GM23248 (cell line): Measurements from ENCODE around the gene KLHL8. TPM values are rescaled to one million over a fixed set of nuclear protein-coding genes. Genes with fewer than 3 reads are reported as not detected.

Source experiments
- DNase-seq: peaks from one replicate; pipeline ENCODE4 v3.0.0-alpha.2; 2015
- H2AFZ ChIP-seq: fragments of 200-600 bp; sonication (generic); 2 replicates; pipeline ENCODE4 v1.6.1; 2016; ENCODE audit warnings: antibody characterized with exemption
- H3F3A ChIP-seq: fragments of 200-600 bp; sonication (generic); 2 replicates; pipeline ENCODE4 v1.6.1; 2016; ENCODE audit warnings: mild to moderate bottlenecking, antibody characterized with exemption, mixed run types; ENCODE audit not compliant: insufficient read depth
- H3K27ac ChIP-seq: fragments of 200-600 bp; sonication (generic); 2 replicates; pipeline ENCODE4 v1.5.1; 2016; ENCODE audit warnings: mild to moderate bottlenecking
- H3K27me3 ChIP-seq: fragments of 200-600 bp; sonication (generic); replicated peaks from 2 replicates; pipeline ENCODE4 v1.6.1; 2016; ENCODE audit warnings: mild to moderate bottlenecking; ENCODE audit not compliant: insufficient read depth
- H3K36me3 ChIP-seq: fragments of 200-600 bp; sonication (generic); 2 replicates; pipeline ENCODE4 v1.6.1; 2016; ENCODE audit warnings: low read depth, mild to moderate bottlenecking
- H3K4me1 ChIP-seq: fragments of 200-600 bp; sonication (generic); 2 replicates; pipeline ENCODE4 v1.6.1; 2016; ENCODE audit warnings: mild to moderate bottlenecking; ENCODE audit not compliant: insufficient read depth
- H3K4me2 ChIP-seq: fragments of 200-600 bp; sonication (generic); one replicate; pipeline ENCODE4 v1.6.1; 2016; ENCODE audit warnings: mild to moderate bottlenecking; ENCODE audit not compliant: unreplicated experiment
- H3K4me3 ChIP-seq: fragments of 200-600 bp; sonication (generic); 2 replicates; pipeline ENCODE4 v1.5.1; 2016; ENCODE audit warnings: mild to moderate bottlenecking
- H3K79me2 ChIP-seq: fragments of 200-600 bp; sonication (generic); 2 replicates; pipeline ENCODE4 v1.6.1; 2016; ENCODE audit warnings: mild to moderate bottlenecking; ENCODE audit not compliant: insufficient read depth
- H3K9ac ChIP-seq: fragments of 200-600 bp; sonication (generic); 2 replicates; pipeline ENCODE4 v1.6.1; 2016; ENCODE audit warnings: mild to moderate bottlenecking
- H3K9me2 ChIP-seq: fragments of 200-600 bp; sonication (generic); 2 replicates; pipeline ENCODE4 v1.6.1; 2016; ENCODE audit warnings: mixed run types, mild to moderate bottlenecking, moderate library complexity; ENCODE audit not compliant: insufficient read depth
- H3K9me3 ChIP-seq: fragments of 200-600 bp; sonication (generic); one replicate; pipeline ENCODE4 v1.6.1; 2017; ENCODE audit warnings: low read depth
- H4K20me1 ChIP-seq: fragments of 200-600 bp; sonication (generic); 2 replicates; pipeline ENCODE4 v1.6.0; 2016; ENCODE audit not compliant: insufficient read depth
- EZH2 ChIP-seq: fragments of 200-600 bp; sonication (generic); IDR thresholded peaks from 2 replicates; pipeline ENCODE4 v1.6.1; 2018; ENCODE audit warnings: antibody characterized with exemption, mild to moderate bottlenecking; ENCODE audit not compliant: insufficient read depth, poor library complexity, severe bottlenecking
- EZH2phosphoT487 ChIP-seq: fragments of 200-600 bp; sonication (generic); IDR thresholded peaks from 2 replicates; pipeline ENCODE4 v1.6.1; 2018; ENCODE audit warnings: antibody characterized with exemption, moderate library complexity, mild to moderate bottlenecking, low read depth; ENCODE audit not compliant: insufficient read depth
- WGBS, 2 experiments: methylation state at CpG; one replicate each; pipeline ENCODE4 v1.1.6; 2015 to 2017; ENCODE audit warnings: low lambda C conversion rate in 2 of 2, low coverage in 1 of 2; ENCODE audit errors: missing lambda C conversion rate in 2 of 2; 5-methylcytosine and 5-hydroxymethylcytosine counted together
- in situ Hi-C: fragments of 300-500 bp; cut with MboI; formaldehyde crosslinking; loops from 2 replicates; pipeline ENCODE4 v1.15.0; 2020
- polyA plus RNA-seq: library from polyadenylated mRNA; unstranded; fragments of >200 nt; fragmentation: Nextera tagmentation; extraction: Ambion mirVana; gene quantifications from 2 replicates; pipeline ENCODE4 v1.2.1, GENCODE V29; 2016
- total RNA-seq: library from RNA; depleted of rRNA; stranded (reverse); fragments of >200 nt; shearing (Covaris generic); gene quantifications from 2 replicates; pipeline ENCODE4 v1.2.3, GENCODE V29; 2014; rRNA removed

Gene KLHL8
- total and polyA plus RNA-seq, 2 experiments from 2014 or later, result 7.8 to 7.9 TPM

- no peaks in the 10 kb centered on the region for H3K9me2 ChIP-seq
- no peak overlapping the region for H3K27ac ChIP-seq
- no peaks in the 10 kb centered on the region for H4K20me1 ChIP-seq
- TF ChIP-seq EZH2phosphoT487 (no peak), EZH2 (no peak)
- H3K4me2 ChIP-seq, result no peak overlapping the region
- in situ Hi-C loops, result no loop called here
- no peaks in the 10 kb centered on the region for H3K4me1 ChIP-seq
- 77 to 78% methylated on average over 1 of the region's 1 CpG for WGBS, 2 experiments
- no peaks in the 10 kb centered on the region for H3K9me3 ChIP-seq
- H3K27me3 ChIP-seq, result no peaks in the 10 kb centered on the region
- H3K4me3 ChIP-seq, result no peak overlapping the region
- no peak overlapping the region for H2AFZ ChIP-seq
- no peaks in the 10 kb centered on the region; the same call in 1 of the 2 replicates for H3F3A ChIP-seq
- H3K9ac ChIP-seq, result no peak overlapping the region
- peaks cover 13% of the 10 kb centered on the region for H3K36me3 ChIP-seq
- DNase-seq, result no peak
- H3K79me2 ChIP-seq, result no peaks in the 10 kb centered on the region; the same call in 1 of the 2 replicates
Measured at GRCh38 chr4:87116231-87116630, 104.2 kb downstream of the KLHL8 start.

DNA sequence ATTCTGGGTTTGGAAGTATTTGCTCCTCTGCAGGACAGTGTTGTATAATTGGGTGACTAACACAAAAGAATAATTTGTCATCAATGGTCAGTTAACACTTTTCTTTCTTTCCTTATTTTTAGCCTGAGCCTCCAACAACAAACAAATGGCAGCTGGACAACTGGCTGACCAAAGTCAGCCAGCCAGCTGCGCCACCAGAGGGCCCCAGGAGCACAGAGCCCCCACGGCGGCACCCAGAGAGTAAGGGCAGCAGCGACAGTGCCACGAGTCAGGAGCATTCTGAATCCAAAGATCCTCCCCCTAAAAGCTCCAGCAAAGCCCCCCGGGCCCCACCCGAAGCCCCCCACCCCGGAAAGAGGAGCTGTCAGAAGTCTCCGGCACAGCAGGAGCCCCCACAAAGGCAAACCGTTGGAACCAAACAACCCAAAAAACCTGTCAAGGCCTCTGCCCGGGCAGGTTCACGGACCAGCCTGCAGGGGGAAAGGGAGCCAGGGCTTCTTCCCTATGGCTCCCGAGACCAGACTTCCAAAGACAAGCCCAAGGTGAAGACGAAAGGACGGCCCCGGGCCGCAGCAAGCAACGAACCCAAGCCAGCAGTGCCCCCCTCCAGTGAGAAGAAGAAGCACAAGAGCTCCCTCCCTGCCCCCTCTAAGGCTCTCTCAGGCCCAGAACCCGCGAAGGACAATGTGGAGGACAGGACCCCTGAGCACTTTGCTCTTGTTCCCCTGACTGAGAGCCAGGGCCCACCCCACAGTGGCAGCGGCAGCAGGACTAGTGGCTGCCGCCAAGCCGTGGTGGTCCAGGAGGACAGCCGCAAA is 106.0 kb downstream of the KLHL8 start:
- WGBS, 2 experiments, result 86 to 90% methylated on average over 21 to 24 of the region's 24 CpGs

GRCh38 chr4:87112063-87112462 is 108.4 kb downstream of the KLHL8 start:
- 96 to 97% methylated on average over 4 of the region's 4 CpGs for WGBS, 2 experiments
- H3K9ac ChIP-seq, result no peak overlapping the region
- H3K4me3 ChIP-seq, result no peak overlapping the region
- H3K79me2 ChIP-seq, result no peaks in the 10 kb centered on the region; the same call in 1 of the 2 replicates
- H3F3A ChIP-seq, result peaks cover 31% of the 10 kb centered on the region
- no peak overlapping the region for H3K27ac ChIP-seq
- no peaks in the 10 kb centered on the region for H3K9me2 ChIP-seq
- no peaks in the 10 kb centered on the region for H3K9me3 ChIP-seq
- no peak for TF ChIP-seq EZH2
- no peak for TF ChIP-seq EZH2phosphoT487
- peaks cover 22% of the 10 kb centered on the region for H3K4me1 ChIP-seq
- no peaks in the 10 kb centered on the region for H4K20me1 ChIP-seq
- DNase-seq, result no peak
- peaks cover 13% of the 10 kb centered on the region for H3K36me3 ChIP-seq
- in situ Hi-C loops, result no loop called here
- H3K4me2 ChIP-seq, result no peak overlapping the region
- H3K27me3 ChIP-seq, result no peaks in the 10 kb centered on the region
- H2AFZ ChIP-seq, result no peak overlapping the region

More for the DNA sequence above, 106.0 kb downstream of the KLHL8 start:
- in situ Hi-C loops, result no loop called here
- H3K36me3 ChIP-seq, result peaks cover 13% of the 10 kb centered on the region
- H3K27ac ChIP-seq, result no peak overlapping the region
- H3F3A ChIP-seq, result peaks cover 7% of the 10 kb centered on the region; the same call in 1 of the 2 replicates
- no peaks in the 10 kb centered on the region for H3K9me2 ChIP-seq
- H3K4me2 ChIP-seq, result no peak overlapping the region
- no peaks in the 10 kb centered on the region for H3K9me3 ChIP-seq
- H3K4me1 ChIP-seq, result no peaks in the 10 kb centered on the region
- TF ChIP-seq EZH2 (no peak), EZH2phosphoT487 (no peak)
- H3K27me3 ChIP-seq, result no peaks in the 10 kb centered on the region
- no peaks in the 10 kb centered on the region for H4K20me1 ChIP-seq
- no peak overlapping the region for H3K9ac ChIP-seq
- no peaks in the 10 kb centered on the region; the same call in 1 of the 2 replicates for H3K79me2 ChIP-seq
- no peak overlapping the region for H3K4me3 ChIP-seq
- peak; percentile 16 for DNase-seq
- no peak overlapping the region for H2AFZ ChIP-seq

Other genes starting within 250 kb of the KLHL8 start
- gene HSD17B13, start 102.3 kb upstream of the KLHL8 start, total RNA-seq, result not detected in 2 replicates
- not detected in 2 replicates for gene HSD17B13, start 102.3 kb upstream of the KLHL8 start, polyA plus RNA-seq
- 37.0 and 44.6 TPM in 2 replicates for gene HSD17B11, start 170.6 kb upstream of the KLHL8 start, total RNA-seq
- gene HSD17B11, start 170.6 kb upstream of the KLHL8 start, polyA plus RNA-seq, result 30.4 and 31.1 TPM in 2 replicates
- 9.4 and 11.2 TPM in 2 replicates for gene NUDT9, start 202.0 kb upstream of the KLHL8 start, total RNA-seq
- gene NUDT9, start 202.0 kb upstream of the KLHL8 start, polyA plus RNA-seq, result 34.8 and 36.4 TPM in 2 replicates